ENCODE measurements around the gene TEX54. TPM values are rescaled to one million over a fixed set of nuclear protein-coding genes. Genes with fewer than 3 reads are reported as not detected.

The TEX54 gene
- total and polyA plus RNA-seq, 2 of the 13 experiments (the other 11 are each of a cell fraction or from before 2014, with no cell fraction given): not detected

- TF ChIP-seq ASH2L (IDR thresholded peaks at IDR 0.05; ENCODE audit: insufficient read length, low read depth, low read length) (peak; percentile 77), NR2F6 (IDR thresholded peaks at IDR 0.05) (no peak), NR2F6 (CRISPR knock-in tag; IDR thresholded peaks at IDR 0.05) (peak; percentile 34; the same call in 1 of the 2 replicates), MTERF4 (CRISPR knock-in tag; IDR thresholded peaks at IDR 0.05) (no peak; the same call in 1 of the 2 replicates), IRF9 (CRISPR knock-in tag; IDR thresholded peaks at IDR 0.05; ENCODE audit: borderline replicate concordance) (peak; percentile 95; the same call in 1 of the 2 replicates), PCBP1 (IDR thresholded peaks at IDR 0.05; ENCODE audit: borderline replicate concordance, low read depth, low read length) (no peak), ZNF792 (CRISPR knock-in tag; IDR thresholded peaks at IDR 0.05) (peak; percentile 79), KLF6 (CRISPR knock-in tag; IDR thresholded peaks at IDR 0.05) (peak; percentile 31; the same call in 1 of the 2 replicates), ZNF234 (CRISPR knock-in tag; conservative IDR thresholded peaks at IDR 0.05) (0 out of 2 replicates have a peak, but pooled peaks have one; percentile 69), CC2D1A (CRISPR knock-in tag; IDR thresholded peaks at IDR 0.05) (no peak), CENPBD1 (CRISPR knock-in tag; IDR thresholded peaks at IDR 0.05; ENCODE audit: borderline replicate concordance, low read depth) (no peak), TAF1 (CRISPR knock-in tag; IDR thresholded peaks at IDR 0.05) (peak; percentile 93), ZSCAN22 (CRISPR knock-in tag; IDR thresholded peaks at IDR 0.05) (no peak), ZBTB34 (CRISPR knock-in tag; IDR thresholded peaks at IDR 0.05) (0 out of 2 replicates have a peak, but pooled peaks have one; percentile 29), GABPA (IDR thresholded peaks at IDR 0.05; ENCODE audit: low read depth, low read length) (peak; percentile 96), GABPA (CRISPR knock-in tag; IDR thresholded peaks at IDR 0.05; ENCODE audit: low read depth) (peak; percentile 90), ELK4 (CRISPR knock-in tag; IDR thresholded peaks at IDR 0.05; ENCODE audit: borderline replicate concordance) (no peak)
- TF ChIP-seq, protein P1, sequence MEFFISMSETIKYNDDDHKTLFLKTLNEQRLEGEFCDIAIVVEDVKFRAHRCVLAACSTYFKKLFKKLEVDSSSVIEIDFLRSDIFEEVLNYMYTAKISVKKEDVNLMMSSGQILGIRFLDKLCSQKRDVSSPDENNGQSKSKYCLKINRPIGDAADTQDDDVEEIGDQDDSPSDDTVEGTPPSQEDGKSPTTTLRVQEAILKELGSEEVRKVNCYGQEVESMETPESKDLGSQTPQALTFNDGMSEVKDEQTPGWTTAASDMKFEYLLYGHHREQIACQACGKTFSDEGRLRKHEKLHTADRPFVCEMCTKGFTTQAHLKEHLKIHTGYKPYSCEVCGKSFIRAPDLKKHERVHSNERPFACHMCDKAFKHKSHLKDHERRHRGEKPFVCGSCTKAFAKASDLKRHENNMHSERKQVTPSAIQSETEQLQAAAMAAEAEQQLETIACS (CRISPR knock-in tag; IDR thresholded peaks at IDR 0.05): no peak
- TF ChIP-seq, protein P2, sequence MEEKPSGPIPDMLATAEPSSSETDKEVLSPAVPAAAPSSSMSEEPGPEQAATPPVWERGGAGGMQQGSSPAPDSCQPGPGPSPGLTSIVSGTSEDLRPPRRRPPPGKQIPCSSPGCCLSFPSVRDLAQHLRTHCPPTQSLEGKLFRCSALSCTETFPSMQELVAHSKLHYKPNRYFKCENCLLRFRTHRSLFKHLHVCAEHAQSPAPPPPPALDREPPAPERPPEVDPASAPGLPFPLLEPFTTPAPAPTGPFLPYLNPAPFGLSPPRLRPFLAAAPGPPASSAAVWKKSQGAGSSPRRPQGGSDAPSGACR (CRISPR knock-in tag; IDR thresholded peaks at IDR 0.05): peak; percentile 90
- TF ChIP-seq, protein P3, sequence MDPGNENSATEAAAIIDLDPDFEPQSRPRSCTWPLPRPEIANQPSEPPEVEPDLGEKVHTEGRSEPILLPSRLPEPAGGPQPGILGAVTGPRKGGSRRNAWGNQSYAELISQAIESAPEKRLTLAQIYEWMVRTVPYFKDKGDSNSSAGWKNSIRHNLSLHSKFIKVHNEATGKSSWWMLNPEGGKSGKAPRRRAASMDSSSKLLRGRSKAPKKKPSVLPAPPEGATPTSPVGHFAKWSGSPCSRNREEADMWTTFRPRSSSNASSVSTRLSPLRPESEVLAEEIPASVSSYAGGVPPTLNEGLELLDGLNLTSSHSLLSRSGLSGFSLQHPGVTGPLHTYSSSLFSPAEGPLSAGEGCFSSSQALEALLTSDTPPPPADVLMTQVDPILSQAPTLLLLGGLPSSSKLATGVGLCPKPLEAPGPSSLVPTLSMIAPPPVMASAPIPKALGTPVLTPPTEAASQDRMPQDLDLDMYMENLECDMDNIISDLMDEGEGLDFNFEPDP (CRISPR knock-in tag; conservative IDR thresholded peaks at IDR 0.05): 0 out of 2 replicates have a peak, but pooled peaks have one; percentile 82
Measured at GRCh38 chr11:62791501-62792201, 41.0 kb downstream of the TEX54 start, which contains the start of gene TMEM223 (continued).
